ENCODE results near the gene CYTIP. TPM values are rescaled to one million over a fixed set of nuclear protein-coding genes. Genes with fewer than 3 reads are reported as not detected.
A peak's percentile ranks its signal among the peaks of the same experiment; 100 is the strongest.

The CYTIP gene
- polyA plus RNA-seq, 3 donors = 61.9 to 188 (median 83.5) TPM

DNA sequence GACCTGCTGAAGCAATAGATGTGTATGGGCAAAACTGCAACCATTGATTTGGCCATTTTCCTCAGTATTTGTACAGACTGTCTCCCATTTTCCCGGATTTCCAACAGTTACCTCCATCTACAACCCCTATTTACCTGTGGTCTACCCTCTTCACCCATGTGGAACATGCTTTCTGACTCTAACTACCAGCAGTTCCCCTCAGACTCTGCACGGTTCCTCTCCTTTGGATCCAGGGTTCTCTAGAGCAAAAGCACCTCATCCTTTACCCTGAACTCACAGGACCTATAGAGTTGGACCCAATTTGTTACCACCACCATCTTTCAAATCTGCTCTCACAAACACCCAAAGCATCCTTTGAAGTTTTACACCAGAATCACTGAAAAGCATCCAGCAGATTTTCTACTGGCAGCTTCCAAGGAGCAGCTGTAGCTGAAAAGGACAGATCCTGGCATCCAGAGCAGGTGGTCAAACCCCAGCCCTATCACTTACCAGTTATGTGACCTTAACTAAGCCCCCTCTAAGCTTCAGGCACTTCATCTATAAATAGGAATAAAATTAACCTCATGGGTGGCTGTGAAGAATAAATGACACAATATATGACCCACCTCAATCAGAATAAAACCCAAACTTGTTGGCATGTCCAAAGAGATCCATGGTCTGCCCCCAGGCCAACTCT lies 15.3 kb downstream of the CYTIP start:
- H3K36me3 ChIP-seq (replicated peaks in 1 of 2; ENCODE audit: control insufficient read depth in 1 of 2, insufficient read depth in 2 of 2, low read length in 2 of 2) = peaks cover 94 to 99% of the 10 kb centered on the region in 2 donors
- intact Hi-C loops (cut with micrococcal nuclease) = no loop called here
- 94% methylated on average over 2 of the region's 2 CpGs for WGBS (ENCODE audit: insufficient coverage)
- Mint-ChIP-seq H3K36me3 (peaks cover 94 to 97% of the 10 kb centered on the region in 2 donors), H3K4me3 (no peak overlapping the region), H3K27me3 (ENCODE audit: low read depth in 3 of 3) (no peaks in the 10 kb centered on the region), H3K4me1 (peaks cover 10% of the 10 kb centered on the region), H3K9me3 (peaks cover 7 to 23% (median 14%) of the 10 kb centered on the region in 7 donors), H3K27ac (peak overlapping the region in 3 of 7 donors; percentile 19 to 72 (median 44))
- peaks cover 4 to 5% of the 10 kb centered on the region in 2 donors for H3K4me1 ChIP-seq (ENCODE audit: control insufficient read depth in 1 of 2, insufficient read depth in 2 of 2, low read length in 2 of 2)
- H3K9me3 ChIP-seq (replicated peaks in 1 of 2; ENCODE audit: control insufficient read depth in 1 of 2, insufficient read depth in 1 of 2, low read length in 2 of 2) = peaks cover 0 to 12% of the 10 kb centered on the region in 2 donors
- peaks cover 75% of the 10 kb centered on the region for H4K20me1 ChIP-seq (ENCODE audit: insufficient read depth, low read length)
- H3K79me2 ChIP-seq (ENCODE audit: insufficient read depth, low read length) = peaks cover 30% of the 10 kb centered on the region
- no peak overlapping the region for H2AFZ ChIP-seq (ENCODE audit: insufficient read depth, low read depth, low read length, poor library complexity, severe bottlenecking)
- no peaks in the 10 kb centered on the region for H3K27me3 ChIP-seq (ENCODE audit: control insufficient read depth in 2 of 2, insufficient read depth in 2 of 2, low read length in 2 of 2)
- TF ChIP-seq, protein P1, sequence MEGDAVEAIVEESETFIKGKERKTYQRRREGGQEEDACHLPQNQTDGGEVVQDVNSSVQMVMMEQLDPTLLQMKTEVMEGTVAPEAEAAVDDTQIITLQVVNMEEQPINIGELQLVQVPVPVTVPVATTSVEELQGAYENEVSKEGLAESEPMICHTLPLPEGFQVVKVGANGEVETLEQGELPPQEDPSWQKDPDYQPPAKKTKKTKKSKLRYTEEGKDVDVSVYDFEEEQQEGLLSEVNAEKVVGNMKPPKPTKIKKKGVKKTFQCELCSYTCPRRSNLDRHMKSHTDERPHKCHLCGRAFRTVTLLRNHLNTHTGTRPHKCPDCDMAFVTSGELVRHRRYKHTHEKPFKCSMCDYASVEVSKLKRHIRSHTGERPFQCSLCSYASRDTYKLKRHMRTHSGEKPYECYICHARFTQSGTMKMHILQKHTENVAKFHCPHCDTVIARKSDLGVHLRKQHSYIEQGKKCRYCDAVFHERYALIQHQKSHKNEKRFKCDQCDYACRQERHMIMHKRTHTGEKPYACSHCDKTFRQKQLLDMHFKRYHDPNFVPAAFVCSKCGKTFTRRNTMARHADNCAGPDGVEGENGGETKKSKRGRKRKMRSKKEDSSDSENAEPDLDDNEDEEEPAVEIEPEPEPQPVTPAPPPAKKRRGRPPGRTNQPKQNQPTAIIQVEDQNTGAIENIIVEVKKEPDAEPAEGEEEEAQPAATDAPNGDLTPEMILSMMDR (IDR thresholded peaks at IDR 0.05) = no peak
- peak overlapping the region in 1 of 2 donors; percentile 9 for H3K27ac ChIP-seq (ENCODE audit: low read depth in 1 of 2, low read length in 2 of 2)
- H3K4me2 ChIP-seq (replicated peaks; ENCODE audit: extremely low read depth, low read length, poor library complexity, severe bottlenecking) = no peak overlapping the region
- DNase-seq = no peak
- H3K4me3 ChIP-seq (replicated peaks in 1 of 3; ENCODE audit: low read depth in 2 of 3, low read length in 3 of 3) = no peak overlapping the region
- no peak overlapping the region for H3K9ac ChIP-seq (ENCODE audit: insufficient read depth, low read length, poor library complexity, severe bottlenecking)

DNA sequence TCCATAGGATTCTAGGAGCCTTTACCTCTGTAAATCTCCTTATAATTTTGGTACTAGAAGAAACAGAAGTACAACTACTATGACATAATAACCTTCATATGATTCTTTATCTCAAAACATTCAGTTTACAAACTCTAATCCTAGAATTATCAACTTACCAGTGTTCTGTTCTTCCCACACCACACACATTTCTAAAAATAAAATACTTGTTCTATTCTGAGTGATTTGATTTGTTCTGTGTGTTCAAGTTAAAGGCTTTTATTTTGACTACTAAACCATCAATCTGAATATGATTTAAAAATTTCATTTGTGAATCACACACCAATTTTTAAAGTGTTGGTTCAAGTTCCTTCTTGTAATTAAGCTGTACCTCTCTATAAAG lies 16.0 kb downstream of the CYTIP start:
- H3K4me1 ChIP-seq (ENCODE audit: control insufficient read depth in 1 of 2, insufficient read depth in 2 of 2, low read length in 2 of 2) = no peaks in the 10 kb centered on the region
- Mint-ChIP-seq H3K9me3 (peaks cover 7 to 23% (median 14%) of the 10 kb centered on the region in 7 donors), H3K27me3 (ENCODE audit: low read depth in 3 of 3) (no peaks in the 10 kb centered on the region), H3K36me3 (peaks cover 93 to 97% of the 10 kb centered on the region in 2 donors), H3K27ac (peak overlapping the region in 1 of 7 donors; percentile 31), H3K4me3 (no peak overlapping the region), H3K4me1 (peaks cover 3% of the 10 kb centered on the region)
- TF ChIP-seq, protein P1 (IDR thresholded peaks at IDR 0.05) = no peak
- H4K20me1 ChIP-seq (ENCODE audit: insufficient read depth, low read length) = peaks cover 68% of the 10 kb centered on the region
- H3K9ac ChIP-seq (ENCODE audit: insufficient read depth, low read length, poor library complexity, severe bottlenecking) = no peak overlapping the region
- peaks cover 94 to 99% of the 10 kb centered on the region in 2 donors for H3K36me3 ChIP-seq (replicated peaks in 1 of 2; ENCODE audit: control insufficient read depth in 1 of 2, insufficient read depth in 2 of 2, low read length in 2 of 2)
- H3K4me2 ChIP-seq (replicated peaks; ENCODE audit: extremely low read depth, low read length, poor library complexity, severe bottlenecking) = no peak overlapping the region
- peaks cover 0 to 12% of the 10 kb centered on the region in 2 donors for H3K9me3 ChIP-seq (replicated peaks in 1 of 2; ENCODE audit: control insufficient read depth in 1 of 2, insufficient read depth in 1 of 2, low read length in 2 of 2)
- no peak overlapping the region for H2AFZ ChIP-seq (ENCODE audit: insufficient read depth, low read depth, low read length, poor library complexity, severe bottlenecking)
- intact Hi-C loops (cut with micrococcal nuclease) = no loop called here
- no peaks in the 10 kb centered on the region for H3K27me3 ChIP-seq (ENCODE audit: control insufficient read depth in 2 of 2, insufficient read depth in 2 of 2, low read length in 2 of 2)
- no peak overlapping the region for H3K4me3 ChIP-seq (replicated peaks in 1 of 3; ENCODE audit: low read depth in 2 of 3, low read length in 3 of 3)
- H3K79me2 ChIP-seq (ENCODE audit: insufficient read depth, low read length) = peaks cover 23% of the 10 kb centered on the region
- DNase-seq = no peak
- H3K27ac ChIP-seq (ENCODE audit: low read depth in 1 of 2, low read length in 2 of 2) = peak overlapping the region in 1 of 2 donors; percentile 9
